PC-3 (cell line): ENCODE measurements around the gene GPR156. TPM values are rescaled to one million over a fixed set of nuclear protein-coding genes. Genes with fewer than 3 reads are reported as not detected.

Source experiments
- ATAC-seq: fragments of 200-7000 bp; cut with Tn5 transposase; 2 replicates; pipeline ENCODE4 v1.9.1; 2020; ENCODE audit warnings: mild to moderate bottlenecking, moderate library complexity
- BruUV-seq: library from RNA; stranded (reverse); fragments of 400-500 nt; replicated peaks from 2 replicates; lab custom pipeline; 2021; lab: Mats Ljungman, UMichigan
- CTCF ChIA-PET: fragments of 300-600 bp; sonication (Branson Sonifier 250); formaldehyde crosslinking; loops from one replicate; lab custom pipeline; 2022; ENCODE audit warnings: antibody characterized with exemption; lab: Charles Lee
- POLR2A ChIA-PET: fragments of 300-600 bp; sonication (Branson Sonifier 250); formaldehyde crosslinking; loops from one replicate; lab custom pipeline; 2022; ENCODE audit warnings: antibody characterized with exemption; ENCODE audit not compliant: unreplicated experiment; lab: Charles Lee
- DNase-seq: peaks from one replicate; pipeline ENCODE4 v3.0.0-alpha.2; 2015
- H2AFZ ChIP-seq: fragments of 300-600 bp; sonication (generic); 2 replicates; pipeline ENCODE4 v1.6.0; 2016; ENCODE audit warnings: antibody characterized with exemption, low read length
- H3F3A ChIP-seq: fragments of 300-600 bp; sonication (generic); one replicate; pipeline ENCODE4 v1.6.0; 2017; ENCODE audit warnings: antibody characterized with exemption, low read length, control low read depth, mild to moderate bottlenecking; ENCODE audit not compliant: unreplicated experiment
- H3K27ac ChIP-seq: fragments of 300-600 bp; sonication (generic); 2 replicates; pipeline ENCODE4 v1.5.1; 2016; ENCODE audit warnings: mild to moderate bottlenecking, low read length
- H3K27me3 ChIP-seq: fragments of 300-600 bp; sonication (generic); 2 replicates; pipeline ENCODE4 v1.6.1; 2016; ENCODE audit warnings: low read length, mixed read lengths
- H3K36me3 ChIP-seq: fragments of 300-600 bp; sonication (generic); 2 replicates; pipeline ENCODE4 v1.6.1; 2016; ENCODE audit warnings: low read depth, mixed run types, low read length, mixed read lengths
- H3K4me1 ChIP-seq: fragments of 300-600 bp; sonication (generic); 2 replicates; pipeline ENCODE4 v1.5.1; 2016; ENCODE audit warnings: low read length; ENCODE audit not compliant: insufficient read depth
- H3K4me2 ChIP-seq: fragments of 300-600 bp; sonication (generic); 2 replicates; pipeline ENCODE4 v1.6.0; 2016; ENCODE audit warnings: low read length
- H3K4me3 ChIP-seq: fragments of 300-600 bp; sonication (generic); 2 replicates; pipeline ENCODE4 v1.5.1; 2016; ENCODE audit warnings: mild to moderate bottlenecking, low read length, mixed read lengths
- H3K79me2 ChIP-seq: fragments of 300-600 bp; sonication (generic); 2 replicates; pipeline ENCODE4 v1.6.1; 2017; ENCODE audit warnings: low read length, mixed read lengths
- H3K9ac ChIP-seq: fragments of 300-600 bp; sonication (generic); 2 replicates; pipeline ENCODE4 v1.6.0; 2016; ENCODE audit warnings: mild to moderate bottlenecking, low read length
- H3K9me2 ChIP-seq: fragments of 300-600 bp; sonication (generic); replicated peaks from 2 replicates; pipeline ENCODE4 v1.6.1; 2016; ENCODE audit warnings: mixed run types, low read length, mixed read lengths
- H3K9me3 ChIP-seq: fragments of 300-600 bp; sonication (generic); 2 replicates; pipeline ENCODE4 v1.6.1; 2016; ENCODE audit warnings: low read length, mixed read lengths
- H4K20me1 ChIP-seq: fragments of 300-600 bp; sonication (generic); 2 replicates; pipeline ENCODE4 v1.6.1; 2016; ENCODE audit warnings: low read length, mixed read lengths
- CTCF ChIP-seq: fragments of 300-600 bp; sonication (generic); conservative IDR thresholded peaks from 2 replicates; pipeline ENCODE4 v1.5.1; 2017; ENCODE audit warnings: antibody characterized with exemption, low read depth, mild to moderate bottlenecking, low read length
- EZH2 ChIP-seq: fragments of 300-600 bp; sonication (generic); IDR thresholded peaks from one replicate; pipeline ENCODE4 v1.6.1; 2017; ENCODE audit warnings: antibody characterized with exemption, mild to moderate bottlenecking, low read length; ENCODE audit not compliant: unreplicated experiment
- EZH2phosphoT487 ChIP-seq: fragments of 300-600 bp; sonication (generic); IDR thresholded peaks from 2 replicates; pipeline ENCODE4 v1.6.1; 2018; ENCODE audit warnings: mild to moderate bottlenecking, antibody characterized with exemption, low read length, borderline replicate concordance
- intact Hi-C: fragments of 100-400 bp; cut with micrococcal nuclease; formaldehyde crosslinking; loops from 2 replicates; pipeline ENCODE4 v1.9.0; 2023
- total RNA-seq: library from RNA; depleted of rRNA; stranded (reverse); fragments of >200 nt; gene quantifications from 2 replicates; pipeline ENCODE4 v1.2.3, GENCODE V29; 2014

Gene GPR156
- total RNA-seq, 1 experiment from 2014 or later = 5.1 TPM

DNA sequence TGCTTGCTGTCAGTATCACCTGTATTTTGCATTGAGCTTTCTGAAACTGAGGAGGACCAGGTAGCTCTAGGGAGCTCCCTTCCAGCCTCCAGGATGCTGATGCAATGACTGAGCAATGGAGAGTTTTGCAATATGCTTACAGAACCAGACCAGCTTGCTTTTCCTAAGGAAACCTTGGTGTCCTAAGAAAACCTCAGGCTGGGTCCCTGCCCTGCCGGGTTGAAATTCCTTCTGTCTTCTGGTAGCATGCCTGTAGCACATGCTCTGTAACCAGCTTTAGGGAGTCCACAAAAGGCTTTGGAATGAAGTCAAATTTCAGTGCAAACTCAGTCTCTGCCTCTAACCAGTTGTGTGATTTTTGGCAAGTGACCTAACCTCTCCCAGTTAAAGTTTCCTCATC lies 125.0 kb downstream of the GPR156 start:
- BruUV-seq = no TSS peak
- no peaks in the 10 kb centered on the region for H4K20me1 ChIP-seq
- no peak overlapping the region for H3K4me3 ChIP-seq
- ChIA-PET CTCF (interaction anchor here (1.2 kb wide), 1 partner anchor 13 kb away, joined by 6 read pairs; no protein-coding TSS in a partner anchor), POLR2A (interaction anchor here (0.9 to 1.8 kb wide), 5 partner anchors 10 to 66 kb away, joined by 3 to 15 read pairs (median 4); partner anchors contain the start of gene GSK3B)
- H3K9me2 ChIP-seq = no peaks in the 10 kb centered on the region
- peak; percentile 99 for DNase-seq
- peak overlapping the region; percentile 69 for H3K27ac ChIP-seq
- H3K9me3 ChIP-seq = peaks cover 8% of the 10 kb centered on the region
- H3K9ac ChIP-seq = no peak overlapping the region
- H3K79me2 ChIP-seq = no peaks in the 10 kb centered on the region
- peak; percentile 88 for ATAC-seq
- peak overlapping the region; percentile 34; the same call in 1 of the 2 replicates for H2AFZ ChIP-seq
- H3F3A ChIP-seq = no peaks in the 10 kb centered on the region
- H3K4me2 ChIP-seq = peak overlapping the region; percentile 52
- intact Hi-C loops = loop anchor here (1.0 to 2.0 kb wide), 2 partner anchors 13 to 66 kb away; partner anchors contain the start of gene GSK3B
- peaks cover 26% of the 10 kb centered on the region for H3K4me1 ChIP-seq
- TF ChIP-seq EZH2 (no peak), EZH2phosphoT487 (no peak), CTCF (no peak)
- peaks cover 5% of the 10 kb centered on the region; the same call in 1 of the 2 replicates for H3K36me3 ChIP-seq
- H3K27me3 ChIP-seq = no peaks in the 10 kb centered on the region

GRCh38 chr3:120157681-120158080 lies 127.3 kb downstream of the GPR156 start:
- CTCF ChIA-PET = no interaction called here
- Histone ChIP-seq H3K79me2 (no peaks in the 10 kb centered on the region), H3K27ac (no peak overlapping the region), H3K4me2 (no peak overlapping the region), H4K20me1 (no peaks in the 10 kb centered on the region), H3K9me2 (no peaks in the 10 kb centered on the region), H3K4me1 (peaks cover 39% of the 10 kb centered on the region), H3K4me3 (no peak overlapping the region), H3K36me3 (peaks cover 10% of the 10 kb centered on the region; the same call in 1 of the 2 replicates), H2AFZ (no peak overlapping the region), H3K9ac (no peak overlapping the region), H3K27me3 (no peaks in the 10 kb centered on the region), H3K9me3 (peaks cover 13% of the 10 kb centered on the region), H3F3A (peaks cover 10% of the 10 kb centered on the region)
- DNase-seq = no peak
- TF ChIP-seq EZH2phosphoT487 (no peak), EZH2 (no peak), CTCF (no peak)
- no peak for ATAC-seq
- POLR2A ChIA-PET = no interaction called here
- no TSS peak for BruUV-seq
- intact Hi-C loops = no loop called here

- CTCF ChIA-PET = no interaction called here
- no peak overlapping the region for H3K4me3 ChIP-seq
- no peak overlapping the region for H3K9ac ChIP-seq
- H3K4me1 ChIP-seq = peaks cover 45% of the 10 kb centered on the region
- H3K9me2 ChIP-seq = no peaks in the 10 kb centered on the region
- H3K36me3 ChIP-seq = peaks cover 10% of the 10 kb centered on the region; the same call in 1 of the 2 replicates
- no peaks in the 10 kb centered on the region for H4K20me1 ChIP-seq
- no peak overlapping the region for H3K4me2 ChIP-seq
- no peak overlapping the region for H2AFZ ChIP-seq
- POLR2A ChIA-PET = interaction anchor here (0.6 kb wide), 1 partner anchor 49 kb away, joined by 4 read pairs; no protein-coding TSS in a partner anchor
- H3F3A ChIP-seq = peaks cover 10% of the 10 kb centered on the region
- intact Hi-C loops = no loop called here
- no peaks in the 10 kb centered on the region for H3K79me2 ChIP-seq
- ATAC-seq = no peak
- DNase-seq = no peak
- BruUV-seq = no TSS peak
- TF ChIP-seq CTCF = no peak
- TF ChIP-seq EZH2 = no peak
- no peak for TF ChIP-seq EZH2phosphoT487
- peaks cover 13% of the 10 kb centered on the region for H3K9me3 ChIP-seq
- H3K27ac ChIP-seq = no peak overlapping the region
- H3K27me3 ChIP-seq = no peaks in the 10 kb centered on the region
Observed at GRCh38 chr3:120157113-120157512, 127.9 kb downstream of the GPR156 start.
